HG03460 (cell line): Measurements from ENCODE around the gene TMEM131.
"Not testable (repeated sequence)": the region's sequence is repeated elsewhere in the genome, so short reads cannot be mapped to it uniquely, and the experiment has no call there.

Experiments
- ATAC-seq: cut with Tn5 transposase; IDR thresholded peaks from one replicate; pipeline ENCODE4 v1.9.1; 2021; ENCODE audit not compliant: unreplicated experiment

Gene TMEM131

GRCh38 chr2:97714950-97715652 lies 280.6 kb downstream of the TMEM131 start:
- no peak for ATAC-seq

GRCh38 chr2:97714084-97714949 lies 281.4 kb downstream of the TMEM131 start:
- ATAC-seq: no peak

GRCh38 chr2:97713296-97714083 lies 282.3 kb downstream of the TMEM131 start, which contains the start of gene ZAP70:
Gene ZAP70 (plus strand): TSS chr2:97713576. CDS start chr2:97724037, 10,461 bp downstream.
- ATAC-seq: no peak

GRCh38 chr2:97712693-97713295 lies 283.0 kb downstream of the TMEM131 start:
- ATAC-seq: no peak

- not testable (repeated sequence) for ATAC-seq
These were observed 283.6 kb downstream of the TMEM131 start for GRCh38 chr2:97712175-97712574.

- no peak for ATAC-seq
These were observed 284.4 kb downstream of the TMEM131 start for GRCh38 chr2:97711394-97711711.

GRCh38 chr2:97708608-97709007 lies 287.1 kb downstream of the TMEM131 start:
- ATAC-seq: no peak

- no peak for ATAC-seq
These were observed 287.7 kb downstream of the TMEM131 start for GRCh38 chr2:97708048-97708380.

- no peak for ATAC-seq
These were observed 288.2 kb downstream of the TMEM131 start for GRCh38 chr2:97707362-97708047.

GRCh38 chr2:97706708-97707345 lies 288.9 kb downstream of the TMEM131 start:
- ATAC-seq: no peak
